SK-N-SH (cell line): ENCODE measurements around the gene KRT36. TPM values are rescaled to one million over a fixed set of nuclear protein-coding genes. Genes with fewer than 3 reads are reported as not detected.

ENCODE experiments used
- CTCF ChIA-PET: fragments of 300-600, 350-600 bp; formaldehyde crosslinking; extraction: SDS; loops from one replicate; lab custom pipeline; 2021; lab: Yijun Ruan, JAX
- POLR2A ChIA-PET: fragments of 350-600 bp; sonication (Branson Sonifier 250); formaldehyde crosslinking; extraction: SDS; loops from one replicate; lab custom pipeline; 2020; ENCODE audit warnings: antibody characterized with exemption, inconsistent platforms; lab: Yijun Ruan, JAX
- DNase-seq: peaks from one replicate; pipeline ENCODE4 v3.0.0; 2012
- H2AFZ ChIP-seq: fragments of 200-600 bp; sonication (generic); 2 replicates; pipeline ENCODE4 v1.8.1; 2016; ENCODE audit warnings: antibody characterized with exemption, mild to moderate bottlenecking, low read depth
- H3F3A ChIP-seq: fragments of 200-600 bp; sonication (generic); replicated peaks from 2 replicates; pipeline ENCODE3; 2016; ENCODE audit warnings: antibody characterized with exemption, mild to moderate bottlenecking; ENCODE audit not compliant: insufficient read depth
- H3K27ac ChIP-seq, 2 experiments: fragments of 200-500 bp in 1 of 2; fragments of 200-600 bp in 1 of 2; sonication (Bioruptor generic) in 1 of 2; sonication (generic), shearing (Covaris generic) in 1 of 2; 2 replicates each; pipeline versions ENCODE4 v1.5.1 to v1.6.1; 2014 to 2016; ENCODE audit warnings: low read depth in 2 of 2, inconsistent platforms in 1 of 2, low read length in 1 of 2, mild to moderate bottlenecking in 1 of 2, mixed read lengths in 1 of 2
- H3K27me3 ChIP-seq: fragments of 200-600 bp; sonication (generic), shearing (Covaris generic); 2 replicates; pipeline ENCODE4 v1.6.1; 2016; ENCODE audit warnings: mixed run types; ENCODE audit not compliant: insufficient read depth
- H3K36me3 ChIP-seq, 2 experiments: fragments of 200-500 bp in 1 of 2; fragments of 200-600 bp in 1 of 2; sonication (Bioruptor generic) in 1 of 2; sonication (generic) in 1 of 2; replicated peaks in 1 of 2; 2 replicates each; pipeline versions ENCODE3 to v1.5.1; 2014 to 2016; ENCODE audit warnings: low read length in 1 of 2, mild to moderate bottlenecking in 1 of 2; ENCODE audit not compliant: insufficient read depth in 2 of 2, control insufficient read depth in 1 of 2
- H3K4me1 ChIP-seq, 2 experiments: fragments of 200-500 bp in 1 of 2; fragments of 200-600 bp in 1 of 2; sonication (Bioruptor generic) in 1 of 2; sonication (generic), shearing (Covaris generic) in 1 of 2; 2 replicates each; pipeline versions ENCODE4 v1.5.1 to v1.6.1; 2014 to 2016; ENCODE audit warnings: low read depth in 1 of 2, low read length in 1 of 2, mixed run types in 1 of 2; ENCODE audit not compliant: insufficient read depth in 2 of 2, control insufficient read depth in 1 of 2
- H3K4me2 ChIP-seq: fragments of 200-600 bp; sonication (generic), shearing (Covaris generic); 2 replicates; pipeline ENCODE4 v1.6.1; 2017; ENCODE audit warnings: mixed run types
- H3K4me3 ChIP-seq, 2 experiments: fragments of 200-500 bp in 1 of 2; fragments of 200-600 bp in 1 of 2; sonication (Bioruptor generic) in 1 of 2; sonication (generic), shearing (Covaris generic) in 1 of 2; 2 replicates each; pipeline versions ENCODE4 v1.5.1 to v1.8.1; 2014 to 2016; ENCODE audit warnings: low read depth in 2 of 2, inconsistent platforms in 1 of 2, low read length in 1 of 2, mild to moderate bottlenecking in 1 of 2, mixed read lengths in 1 of 2, moderate library complexity in 1 of 2
- H3K79me2 ChIP-seq: fragments of 200-600 bp; sonication (generic); 2 replicates; pipeline ENCODE4 v1.8.1; 2017; ENCODE audit warnings: mild to moderate bottlenecking; ENCODE audit not compliant: insufficient read depth
- H3K9ac ChIP-seq: fragments of 200-600 bp; sonication (generic); 2 replicates; pipeline ENCODE4 v1.6.1; 2017; ENCODE audit warnings: mixed run types
- H3K9me2 ChIP-seq: fragments of 200-600 bp; sonication (generic); 2 replicates; pipeline ENCODE4 v1.6.1; 2017; ENCODE audit warnings: mixed run types
- H3K9me3 ChIP-seq: fragments of 200-600 bp; sonication (generic); 2 replicates; pipeline ENCODE4 v1.6.1; 2017; ENCODE audit warnings: mixed run types, mild to moderate bottlenecking, moderate library complexity
- H4K20me1 ChIP-seq: fragments of 200-600 bp; sonication (generic); 2 replicates; pipeline ENCODE4 v1.6.1; 2017; ENCODE audit warnings: mild to moderate bottlenecking, mixed run types; ENCODE audit not compliant: insufficient read depth
- ELF1 ChIP-seq: IDR thresholded peaks from 2 replicates; pipeline ENCODE4 v1.4.0; 2012
- EP300 ChIP-seq, 2 experiments: IDR thresholded peaks; 2 replicates each; pipeline versions ENCODE4 v1.4.0 to v1.6.1; 2012; ENCODE audit warnings: borderline replicate concordance in 1 of 2, low read depth in 1 of 2, low read length in 1 of 2
- EZH2phosphoT487 ChIP-seq: fragments of 200-600 bp; sonication (generic); IDR thresholded peaks from 2 replicates; pipeline ENCODE4 v1.6.1; 2017; ENCODE audit warnings: low read depth, mixed run types, mild to moderate bottlenecking, antibody characterized with exemption, moderate library complexity, borderline replicate concordance
- FOSL2 ChIP-seq: IDR thresholded peaks from 2 replicates; pipeline ENCODE4 v1.4.0; 2012; ENCODE audit warnings: low read depth, mild to moderate bottlenecking, moderate library complexity, borderline replicate concordance
- GABPA ChIP-seq: IDR thresholded peaks from 2 replicates; pipeline ENCODE4 v1.4.0; 2012; ENCODE audit warnings: low read depth, mild to moderate bottlenecking
- GATA2 ChIP-seq: sonication (generic); formaldehyde crosslinking; IDR thresholded peaks from 2 replicates; pipeline ENCODE4 v1.5.0; 2020; ENCODE audit warnings: mild to moderate bottlenecking, missing genetic modification reagents
- JUND ChIP-seq: IDR thresholded peaks from 2 replicates; pipeline ENCODE4 v1.4.0; 2012
- MEF2A ChIP-seq: IDR thresholded peaks from 2 replicates; pipeline ENCODE4 v1.4.0; 2012; ENCODE audit warnings: low read depth, borderline replicate concordance
- NFIC ChIP-seq: IDR thresholded peaks from 2 replicates; pipeline ENCODE4 v1.4.0; 2012; ENCODE audit warnings: borderline replicate concordance
- POLR2AphosphoS5 ChIP-seq: IDR thresholded peaks from 2 replicates; pipeline ENCODE4 v1.6.1; 2012; ENCODE audit warnings: low read depth, low read length
- RXRA ChIP-seq: IDR thresholded peaks from 2 replicates; pipeline ENCODE4 v1.4.0; 2012; ENCODE audit warnings: low read depth, mild to moderate bottlenecking, borderline replicate concordance
- SIN3A ChIP-seq: IDR thresholded peaks from 2 replicates; pipeline ENCODE4 v1.6.1; 2012; ENCODE audit warnings: low read depth, mild to moderate bottlenecking, low read length, moderate library complexity, borderline replicate concordance
- SMC3 ChIP-seq: IDR thresholded peaks from 2 replicates; pipeline ENCODE4 v1.6.1; 2012; ENCODE audit warnings: low read depth, low read length, improper control_type of control experiment
- TAF1 ChIP-seq: IDR thresholded peaks from 2 replicates; pipeline ENCODE4 v1.6.1; 2012; ENCODE audit warnings: low read depth, mild to moderate bottlenecking, low read length, moderate library complexity, borderline replicate concordance
- TCF12 ChIP-seq: IDR thresholded peaks from 2 replicates; pipeline ENCODE4 v1.4.0; 2012
- whole genome bisulfite sequencing: methylation state at CpG from one replicate; pipeline ENCODE4 v1.1.6; 2017; ENCODE audit warnings: low lambda C conversion rate; 5-methylcytosine and 5-hydroxymethylcytosine counted together
- polyA plus RNA-seq, 3 experiments: library from polyadenylated mRNA; depleted of rRNA; stranded (reverse); fragments of >200 nt; gene quantifications; 2 replicates each; pipeline ENCODE4 v1.2.3, GENCODE V29; 2012
- TF ChIP-seq, protein P1 (sequence below): fragments of 150-350 bp; IDR thresholded peaks from 2 replicates; pipeline ENCODE4 v1.6.1; 2016; ENCODE audit warnings: mild to moderate bottlenecking, low read depth, low read length
- TF ChIP-seq, protein P2 (sequence below): fragments of 150-350 bp; IDR thresholded peaks from 2 replicates; pipeline ENCODE4 v1.6.1; 2017; ENCODE audit warnings: antibody characterized with exemption, low read length, low read depth, borderline replicate concordance
- TF ChIP-seq, protein P3 (sequence below): IDR thresholded peaks from 2 replicates; pipeline ENCODE4 v1.4.0; 2012; ENCODE audit warnings: low read depth
- TF ChIP-seq, protein P4 (sequence below): IDR thresholded peaks from 2 replicates; pipeline ENCODE4 v1.6.1; 2012; ENCODE audit warnings: mild to moderate bottlenecking, low read depth, low read length, moderate library complexity

Gene KRT36
- polyA plus RNA-seq, 1 of the 3 experiments (the other 2 are of a cell fraction) = not detected

DNA sequence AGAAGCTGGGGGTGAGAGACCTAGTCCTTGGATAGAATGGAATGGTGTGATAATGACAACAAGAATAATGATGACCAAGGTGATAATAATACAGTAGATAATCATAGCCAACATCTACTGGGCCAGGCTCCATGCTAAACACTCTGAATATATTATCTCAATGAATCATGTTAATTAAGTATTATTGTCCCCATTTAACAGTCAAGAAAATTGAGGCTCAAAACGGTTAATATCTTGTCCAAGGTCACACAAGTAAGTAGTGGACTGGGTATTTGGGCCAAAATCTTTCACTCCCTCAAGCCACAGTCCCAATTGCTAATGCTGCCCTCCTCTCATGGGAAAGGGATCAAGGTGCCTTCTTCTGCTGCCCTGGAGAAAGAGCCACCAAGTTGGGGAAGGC is 42.3 kb upstream of the KRT36 start:
- peaks cover 17% of the 10 kb centered on the region for H3F3A ChIP-seq
- no peaks in the 10 kb centered on the region for H3K9me3 ChIP-seq
- TF ChIP-seq POLR2AphosphoS5 (no peak), EZH2phosphoT487 (no peak), GATA2 (no peak), TAF1 (no peak), MEF2A (no peak), FOSL2 (no peak), NFIC (no peak), EP300 (IDR thresholded peaks at IDR 0.05; ENCODE audit: borderline replicate concordance in 1 of 2, low read depth in 1 of 2, low read length in 1 of 2) (no peak), TCF12 (no peak), JUND (no peak), GABPA (no peak), SMC3 (no peak), SIN3A (no peak), ELF1 (no peak), RXRA (no peak)
- TF ChIP-seq, protein P1, sequence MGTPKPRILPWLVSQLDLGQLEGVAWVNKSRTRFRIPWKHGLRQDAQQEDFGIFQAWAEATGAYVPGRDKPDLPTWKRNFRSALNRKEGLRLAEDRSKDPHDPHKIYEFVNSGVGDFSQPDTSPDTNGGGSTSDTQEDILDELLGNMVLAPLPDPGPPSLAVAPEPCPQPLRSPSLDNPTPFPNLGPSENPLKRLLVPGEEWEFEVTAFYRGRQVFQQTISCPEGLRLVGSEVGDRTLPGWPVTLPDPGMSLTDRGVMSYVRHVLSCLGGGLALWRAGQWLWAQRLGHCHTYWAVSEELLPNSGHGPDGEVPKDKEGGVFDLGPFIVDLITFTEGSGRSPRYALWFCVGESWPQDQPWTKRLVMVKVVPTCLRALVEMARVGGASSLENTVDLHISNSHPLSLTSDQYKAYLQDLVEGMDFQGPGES = no peak
- TF ChIP-seq, protein P2, sequence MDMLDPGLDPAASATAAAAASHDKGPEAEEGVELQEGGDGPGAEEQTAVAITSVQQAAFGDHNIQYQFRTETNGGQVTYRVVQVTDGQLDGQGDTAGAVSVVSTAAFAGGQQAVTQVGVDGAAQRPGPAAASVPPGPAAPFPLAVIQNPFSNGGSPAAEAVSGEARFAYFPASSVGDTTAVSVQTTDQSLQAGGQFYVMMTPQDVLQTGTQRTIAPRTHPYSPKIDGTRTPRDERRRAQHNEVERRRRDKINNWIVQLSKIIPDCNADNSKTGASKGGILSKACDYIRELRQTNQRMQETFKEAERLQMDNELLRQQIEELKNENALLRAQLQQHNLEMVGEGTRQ = no peak
- TF ChIP-seq, protein P3, sequence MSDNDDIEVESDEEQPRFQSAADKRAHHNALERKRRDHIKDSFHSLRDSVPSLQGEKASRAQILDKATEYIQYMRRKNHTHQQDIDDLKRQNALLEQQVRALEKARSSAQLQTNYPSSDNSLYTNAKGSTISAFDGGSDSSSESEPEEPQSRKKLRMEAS = no peak
- TF ChIP-seq, protein P4, sequence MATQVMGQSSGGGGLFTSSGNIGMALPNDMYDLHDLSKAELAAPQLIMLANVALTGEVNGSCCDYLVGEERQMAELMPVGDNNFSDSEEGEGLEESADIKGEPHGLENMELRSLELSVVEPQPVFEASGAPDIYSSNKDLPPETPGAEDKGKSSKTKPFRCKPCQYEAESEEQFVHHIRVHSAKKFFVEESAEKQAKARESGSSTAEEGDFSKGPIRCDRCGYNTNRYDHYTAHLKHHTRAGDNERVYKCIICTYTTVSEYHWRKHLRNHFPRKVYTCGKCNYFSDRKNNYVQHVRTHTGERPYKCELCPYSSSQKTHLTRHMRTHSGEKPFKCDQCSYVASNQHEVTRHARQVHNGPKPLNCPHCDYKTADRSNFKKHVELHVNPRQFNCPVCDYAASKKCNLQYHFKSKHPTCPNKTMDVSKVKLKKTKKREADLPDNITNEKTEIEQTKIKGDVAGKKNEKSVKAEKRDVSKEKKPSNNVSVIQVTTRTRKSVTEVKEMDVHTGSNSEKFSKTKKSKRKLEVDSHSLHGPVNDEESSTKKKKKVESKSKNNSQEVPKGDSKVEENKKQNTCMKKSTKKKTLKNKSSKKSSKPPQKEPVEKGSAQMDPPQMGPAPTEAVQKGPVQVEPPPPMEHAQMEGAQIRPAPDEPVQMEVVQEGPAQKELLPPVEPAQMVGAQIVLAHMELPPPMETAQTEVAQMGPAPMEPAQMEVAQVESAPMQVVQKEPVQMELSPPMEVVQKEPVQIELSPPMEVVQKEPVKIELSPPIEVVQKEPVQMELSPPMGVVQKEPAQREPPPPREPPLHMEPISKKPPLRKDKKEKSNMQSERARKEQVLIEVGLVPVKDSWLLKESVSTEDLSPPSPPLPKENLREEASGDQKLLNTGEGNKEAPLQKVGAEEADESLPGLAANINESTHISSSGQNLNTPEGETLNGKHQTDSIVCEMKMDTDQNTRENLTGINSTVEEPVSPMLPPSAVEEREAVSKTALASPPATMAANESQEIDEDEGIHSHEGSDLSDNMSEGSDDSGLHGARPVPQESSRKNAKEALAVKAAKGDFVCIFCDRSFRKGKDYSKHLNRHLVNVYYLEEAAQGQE = no peak
- no peaks in the 10 kb centered on the region for H3K36me3 ChIP-seq
- no peak overlapping the region for H3K4me2 ChIP-seq
- no peaks in the 10 kb centered on the region for H3K79me2 ChIP-seq
- H3K9me2 ChIP-seq = no peaks in the 10 kb centered on the region
- WGBS = 60% methylated on average over 1 of the region's 1 CpG
- H3K27me3 ChIP-seq = no peaks in the 10 kb centered on the region
- H3K4me1 ChIP-seq = peaks cover 24 to 49% of the 10 kb centered on the region in 2 experiments
- no peak for DNase-seq
- peak overlapping the region in 1 of 2 experiments; percentile 99; a peak in 2 of 4 replicates for H3K27ac ChIP-seq
- no peak overlapping the region for H3K9ac ChIP-seq
- ChIA-PET CTCF (interaction anchor here (0.6 to 10.6 kb wide), 7 partner anchors 10 to 635 kb away, joined by 3 to 144 read pairs (median 12); no protein-coding TSS in a partner anchor), POLR2A (no interaction called here)
- no peaks in the 10 kb centered on the region for H4K20me1 ChIP-seq
- no peak overlapping the region for H3K4me3 ChIP-seq
- H2AFZ ChIP-seq = no peak overlapping the region
